CD1c-positive myeloid dendritic cell (primary cell): Measurements from ENCODE around the gene S100A11.

Experiments
- DNase-seq: peaks from one replicate; pipeline ENCODE4 v3.0.0-alpha.2; 2016; ENCODE audit errors: extremely low spot score

The S100A11 gene

GRCh38 chr1:152002960-152003359, 33.8 kb downstream of the S100A11 start:
- DNase-seq: no peak

GRCh38 chr1:152001631-152002584, 34.9 kb downstream of the S100A11 start:
- peak; percentile 83 for DNase-seq

DNA sequence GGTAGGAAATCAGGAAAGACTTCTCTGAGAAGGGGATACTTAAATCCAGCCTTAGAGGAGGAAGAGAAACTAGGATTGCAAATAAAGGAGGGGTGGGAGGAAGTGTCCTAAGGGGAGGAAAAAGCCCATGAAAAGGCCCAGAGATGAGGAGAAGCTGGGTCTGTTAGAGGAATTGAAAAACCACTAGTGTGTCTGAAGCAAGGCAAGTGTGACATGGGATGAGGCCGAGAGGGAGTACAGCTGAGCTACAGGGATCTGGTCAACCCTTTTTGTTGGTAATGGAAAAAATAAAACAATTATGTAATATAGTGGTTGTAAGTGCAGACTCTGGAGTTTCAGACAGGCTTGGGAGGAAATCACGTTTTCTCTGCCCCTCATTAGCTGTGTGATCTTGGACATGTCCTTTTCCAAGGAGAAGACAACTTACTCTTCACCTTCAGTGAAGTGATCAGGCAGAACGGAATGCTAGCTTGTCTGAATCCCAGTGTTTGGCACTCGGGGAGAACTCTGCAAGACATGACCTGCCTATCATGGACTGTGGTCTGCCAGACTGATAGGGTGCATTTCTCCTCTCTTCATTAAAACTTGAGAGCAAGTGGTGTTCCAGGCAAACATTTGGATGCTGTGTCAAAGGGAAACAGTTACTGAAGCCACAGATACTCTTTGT, 35.7 kb downstream of the S100A11 start:
- DNase-seq: peak; percentile 88

DNA sequence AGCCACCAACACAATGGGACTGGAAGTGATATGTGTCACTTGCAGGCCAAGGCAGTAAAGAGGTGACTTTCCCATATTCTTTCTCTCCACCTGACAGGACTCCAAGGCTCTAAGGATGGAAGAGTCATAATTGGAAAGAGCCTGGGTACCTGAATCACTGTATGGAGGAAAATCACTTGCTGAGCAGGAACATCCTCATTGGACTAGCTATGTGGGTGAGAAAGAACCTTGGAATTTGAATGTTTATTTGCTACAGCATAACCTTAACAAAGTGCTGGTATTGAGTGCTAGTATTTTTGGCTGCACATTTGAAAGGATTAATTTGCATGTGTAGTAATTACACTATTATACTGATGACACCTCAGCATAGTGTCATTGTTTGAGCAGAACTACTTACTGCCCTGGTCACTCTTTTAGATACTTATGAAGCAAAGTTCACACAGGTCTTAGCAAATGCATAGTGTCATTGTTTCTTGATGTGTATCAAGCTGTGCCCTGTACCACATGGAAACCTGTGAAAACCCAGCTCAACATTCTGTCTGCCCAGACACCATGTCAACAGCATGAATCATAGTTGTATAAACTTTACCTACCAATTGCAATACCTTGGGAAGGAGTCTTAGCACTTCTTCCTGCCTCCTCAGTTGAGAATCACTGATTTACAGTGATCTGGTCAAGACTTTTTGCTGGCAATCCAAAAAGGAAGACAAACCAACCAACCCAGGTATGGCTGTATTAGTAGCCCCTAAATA, 38.0 kb downstream of the S100A11 start:
- no peak for DNase-seq

- no peak for DNase-seq
Observed at GRCh38 chr1:151997284-151997570, 39.6 kb downstream of the S100A11 start.

DNA sequence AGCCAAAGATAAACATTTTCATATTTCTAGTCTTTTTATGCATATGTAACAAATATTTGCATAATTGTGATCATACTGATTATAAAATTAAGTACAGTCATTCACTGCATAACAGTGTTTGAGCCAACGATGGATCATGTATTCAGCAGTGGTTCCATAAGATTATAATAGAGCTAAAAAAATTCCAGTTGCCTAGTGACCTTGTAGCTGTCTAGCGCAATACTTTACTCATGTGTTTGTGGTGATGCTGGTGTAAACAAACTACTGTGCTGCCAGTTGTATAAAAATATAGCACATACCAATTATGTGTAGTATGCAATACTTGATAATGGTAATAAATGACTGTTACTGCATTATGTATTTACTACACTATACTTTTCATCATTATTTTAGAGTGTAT, 41.0 kb downstream of the S100A11 start:
- DNase-seq: peak; percentile 50

DNA sequence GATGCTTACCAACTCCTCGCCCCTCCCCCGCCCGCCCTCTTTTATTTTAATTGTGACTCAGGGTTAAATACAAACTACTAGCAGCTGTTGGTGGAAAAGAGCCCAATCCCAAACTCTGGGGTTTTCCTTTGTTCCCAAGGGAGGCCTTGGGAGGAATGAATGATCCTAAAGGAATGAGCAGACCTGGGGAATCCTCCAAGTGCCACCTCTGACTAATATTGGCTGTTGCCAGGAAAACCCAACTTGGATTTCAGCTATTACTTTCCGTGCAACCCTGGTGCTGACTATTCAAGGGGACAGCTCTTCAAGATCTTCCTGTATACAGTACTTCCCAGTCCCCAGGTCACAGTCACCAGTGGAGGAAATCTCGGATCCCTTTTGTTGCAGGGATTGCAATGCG, 41.8 kb downstream of the S100A11 start:
- DNase-seq: peak; percentile 63

- DNase-seq: peak; percentile 76
Observed at GRCh38 chr1:151993734-151994496, 42.9 kb downstream of the S100A11 start, which contains the start of gene S100A10. S100A10 (minus strand) TSS chr1:151993859; CDS start chr1:151986230, 7,629 bp downstream.

DNA sequence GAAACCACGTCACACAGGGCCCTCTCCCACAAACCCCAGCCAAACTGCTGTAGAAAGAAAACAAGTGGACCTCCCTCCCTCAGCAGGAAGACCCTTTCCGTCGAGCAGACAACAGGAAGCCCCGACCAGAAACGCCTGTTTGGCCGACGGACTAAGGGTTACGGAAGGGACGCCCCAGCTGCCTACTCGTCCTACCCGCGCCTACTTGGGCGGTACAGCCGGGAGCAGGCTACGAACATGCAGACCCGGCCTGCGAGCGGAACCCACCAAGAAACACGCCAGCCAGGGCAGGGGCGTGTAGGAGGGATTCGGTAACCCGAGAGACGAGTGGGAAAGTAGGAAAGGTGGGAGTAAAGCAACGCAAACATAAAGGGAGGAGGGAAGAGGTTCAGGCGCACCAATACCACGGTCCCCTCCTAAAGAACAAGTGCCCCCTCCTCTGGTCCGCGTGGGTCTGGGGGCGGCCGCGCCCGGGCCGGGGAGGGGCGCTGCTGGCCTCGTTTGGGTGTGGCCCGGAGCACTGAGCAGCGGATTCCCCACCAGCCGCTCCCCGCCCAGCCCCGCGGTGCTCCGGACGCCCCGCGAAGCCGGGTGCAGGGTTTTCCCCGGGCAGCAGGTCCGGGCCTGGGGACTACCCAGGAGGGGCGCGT, 43.6 kb downstream of the S100A11 start:
- DNase-seq: peak; percentile 77

GRCh38 chr1:151992303-151993083, 44.3 kb downstream of the S100A11 start:
- peak; percentile 95 for DNase-seq

DNA sequence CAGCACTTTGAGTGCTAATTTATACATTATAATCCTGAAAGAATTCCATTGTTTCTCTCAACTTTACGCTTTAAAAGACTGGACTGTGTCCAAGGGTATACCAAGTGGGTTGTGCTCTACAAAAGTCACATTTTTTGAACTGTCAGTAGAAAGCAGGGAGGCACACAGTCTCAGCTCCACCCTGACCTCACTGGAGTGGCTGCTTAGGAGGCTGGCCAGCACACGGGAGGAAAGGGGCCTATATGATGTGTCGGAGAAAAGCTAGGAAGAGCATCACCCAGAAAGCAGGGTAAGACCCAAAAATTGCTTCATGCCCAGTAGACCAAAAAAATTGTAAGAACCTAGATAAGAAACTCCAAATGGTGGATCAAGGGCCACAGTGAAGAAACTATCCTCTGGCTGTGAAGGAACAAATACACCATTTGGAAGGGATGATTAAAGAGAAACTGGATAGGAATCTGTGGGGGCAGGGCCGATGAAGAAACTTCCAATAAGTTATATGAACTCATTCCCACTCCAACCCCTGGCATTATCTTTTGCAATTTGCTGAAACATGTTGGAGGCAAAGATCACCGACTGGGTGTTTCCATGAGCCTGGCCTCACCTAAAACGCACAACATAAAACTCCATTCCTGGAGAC, 45.0 kb downstream of the S100A11 start:
- no peak for DNase-seq

DNA sequence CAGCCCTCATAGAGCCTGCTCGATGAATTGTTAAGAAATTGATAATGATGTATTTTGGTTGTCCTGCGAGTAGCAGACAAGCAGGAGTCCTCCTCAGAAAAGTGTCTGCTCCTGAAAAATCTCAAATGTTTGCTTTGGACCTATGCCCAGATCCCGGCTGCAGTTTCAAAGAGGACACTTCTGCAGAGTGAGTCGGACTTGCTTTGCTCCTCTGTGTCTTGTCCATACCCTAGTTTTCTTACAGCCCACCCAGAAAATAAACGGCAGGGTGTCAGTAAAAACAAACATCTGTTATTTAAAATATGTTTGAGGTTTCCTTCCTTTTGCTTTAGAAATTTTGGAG, 46.0 kb downstream of the S100A11 start:
- DNase-seq: no peak

GRCh38 chr1:151990058-151990855, 46.5 kb downstream of the S100A11 start:
- no peak for DNase-seq

- peak; percentile 91 for DNase-seq
Observed at GRCh38 chr1:151989211-151989862, 47.5 kb downstream of the S100A11 start.

GRCh38 chr1:151988405-151988923, 48.3 kb downstream of the S100A11 start:
- DNase-seq: peak; percentile 30

- no peak for DNase-seq
Observed at GRCh38 chr1:151986501-151987190, 50.2 kb downstream of the S100A11 start.

DNA sequence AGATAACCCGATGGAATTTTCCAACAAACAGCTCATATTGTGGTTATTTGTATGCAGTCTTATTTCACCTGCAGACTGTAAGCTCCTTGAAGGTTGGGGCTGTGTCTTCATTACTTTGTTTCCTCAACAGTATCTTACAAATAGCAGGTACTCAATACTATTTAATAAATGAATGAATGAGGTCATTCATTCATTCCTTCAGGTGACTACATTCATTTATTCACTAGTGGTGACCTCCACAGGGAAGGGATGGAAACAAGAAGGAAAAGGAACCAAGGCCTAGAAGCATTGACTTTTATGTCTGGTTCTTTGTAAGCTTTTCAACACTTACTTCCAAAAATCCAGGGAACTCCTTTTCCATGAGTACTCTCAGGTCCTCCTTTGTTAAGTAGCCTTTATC, 51.0 kb downstream of the S100A11 start:
- no peak for DNase-seq

DNA sequence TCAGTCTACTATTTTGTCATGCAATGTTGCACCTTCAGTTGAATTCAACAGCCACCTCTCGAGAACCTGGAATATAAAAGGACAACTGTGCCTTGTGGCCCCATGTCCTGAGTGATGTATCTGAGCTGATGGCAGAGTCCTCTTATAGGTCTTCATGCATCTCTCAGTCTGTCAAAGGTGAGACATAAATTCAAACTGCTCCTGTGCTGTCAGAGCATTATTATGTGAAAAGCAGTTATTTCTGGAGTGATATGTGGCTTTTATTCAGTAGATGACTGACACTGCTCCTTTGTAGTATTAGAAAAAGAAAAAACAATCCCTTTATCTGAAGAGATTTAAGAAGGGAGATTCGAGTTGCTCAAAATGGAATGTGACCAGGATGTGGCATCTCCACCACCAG, 51.5 kb downstream of the S100A11 start:
- DNase-seq: no peak
